OCI-LY1 (cell line): ENCODE measurements around the gene ANO2.

Experiments used
- CTCF ChIP-seq: fragments of 200-600 bp; sonication (generic), shearing (Covaris generic); IDR thresholded peaks from 2 replicates; pipeline ENCODE4 v1.5.1; 2017; ENCODE audit warnings: mild to moderate bottlenecking, antibody characterized with exemption, low read length, moderate library complexity, mixed read lengths
- EZH2 ChIP-seq: fragments of 200-600 bp; sonication (generic), shearing (Covaris generic); IDR thresholded peaks from 2 replicates; pipeline ENCODE4 v1.8.0; 2017; ENCODE audit warnings: borderline replicate concordance, mixed run types, mild to moderate bottlenecking, antibody characterized with exemption, low read length, moderate library complexity, mixed read lengths

GRCh38 chr12:5514016-5514415 is 431.0 kb downstream of the ANO2 start:
- TF ChIP-seq CTCF (no peak), EZH2 (no peak)
